Mesenchymal stem cell (in vitro differentiated cells and primary cell): ENCODE measurements around the gene MZF1.
A peak's percentile ranks its signal among the peaks of the same experiment; 100 is the strongest.

Experiments
- DNase-seq: peaks from one replicate; pipeline ENCODE4 v3.0.0-alpha.2; 2013
- H2AFZ ChIP-seq: one replicate; pipeline ENCODE4 v1.6.1; 2013; ENCODE audit warnings: low read depth, mild to moderate bottlenecking, control low read depth, inconsistent platforms, low read length, moderate library complexity
- H2AK5ac ChIP-seq: 2 replicates; pipeline ENCODE4 v1.6.1; 2013; ENCODE audit warnings: low read length, moderate library complexity, mild to moderate bottlenecking, inconsistent platforms; ENCODE audit not compliant: severe bottlenecking
- H2BK120ac ChIP-seq: one replicate; pipeline ENCODE4 v1.6.1; 2013; ENCODE audit warnings: low read depth, mild to moderate bottlenecking, inconsistent platforms, low read length, moderate library complexity
- H2BK12ac ChIP-seq, 2 experiments: one replicate each; pipeline ENCODE4 v1.6.1; 2013; ENCODE audit warnings: inconsistent platforms in 2 of 2, low read length in 2 of 2, mild to moderate bottlenecking in 2 of 2, moderate library complexity in 2 of 2, control low read depth in 1 of 2
- H2BK15ac ChIP-seq: one replicate; pipeline ENCODE4 v1.6.1; 2013; ENCODE audit warnings: mild to moderate bottlenecking, low read depth, inconsistent platforms; ENCODE audit not compliant: poor library complexity, severe bottlenecking
- H2BK5ac ChIP-seq: 2 replicates; pipeline ENCODE4 v1.6.1; 2013; ENCODE audit warnings: low read depth, mild to moderate bottlenecking, low read length, control low read depth, inconsistent platforms; ENCODE audit not compliant: poor library complexity, severe bottlenecking
- H3K14ac ChIP-seq, 2 experiments: one replicate each; pipeline ENCODE4 v1.6.1; 2013; ENCODE audit warnings: inconsistent platforms in 2 of 2, low read length in 2 of 2, control low read depth in 1 of 2, mild to moderate bottlenecking in 1 of 2, moderate library complexity in 1 of 2
- H3K18ac ChIP-seq, 2 experiments: one replicate each; pipeline ENCODE4 v1.6.1; 2013; ENCODE audit warnings: inconsistent platforms in 2 of 2, low read length in 2 of 2, control low read depth in 1 of 2, low read depth in 1 of 2, mild to moderate bottlenecking in 1 of 2
- H3K23ac ChIP-seq, 2 experiments: one replicate each; pipeline ENCODE4 v1.6.1; 2013; ENCODE audit warnings: inconsistent platforms in 2 of 2, low read length in 2 of 2, mild to moderate bottlenecking in 2 of 2, moderate library complexity in 2 of 2, control low read depth in 1 of 2
- H3K27ac ChIP-seq: 2 replicates; pipeline ENCODE4 v1.5.1; 2013; ENCODE audit warnings: mild to moderate bottlenecking, moderate library complexity, low read length, control low read depth, inconsistent platforms; ENCODE audit not compliant: poor library complexity, severe bottlenecking
- H3K27me3 ChIP-seq, 2 experiments: 2 replicates each; pipeline versions ENCODE4 v1.6.1 to v1.7.0; 2013; ENCODE audit warnings: low read length in 2 of 2, mild to moderate bottlenecking in 2 of 2, moderate library complexity in 2 of 2, control low read depth in 1 of 2, inconsistent platforms in 1 of 2; ENCODE audit not compliant: control insufficient read depth in 1 of 2, insufficient read depth in 1 of 2
- H3K36me3 ChIP-seq, 2 experiments: 2 replicates each; pipeline versions ENCODE4 v1.6.1 to v1.7.0; 2013; ENCODE audit warnings: low read length in 2 of 2, control low read depth in 1 of 2, inconsistent platforms in 1 of 2, low read depth in 1 of 2, mild to moderate bottlenecking in 1 of 2; ENCODE audit not compliant: insufficient read depth in 2 of 2, control insufficient read depth in 1 of 2
- H3K4ac ChIP-seq, 2 experiments: one replicate each; pipeline ENCODE4 v1.6.1; 2013; ENCODE audit warnings: inconsistent platforms in 2 of 2, low read length in 2 of 2, mild to moderate bottlenecking in 2 of 2, moderate library complexity in 2 of 2, control low read depth in 1 of 2, low read depth in 1 of 2
- H3K4me1 ChIP-seq: 2 replicates; pipeline ENCODE4 v1.6.1; 2013; ENCODE audit warnings: low read depth, low read length, control low read depth; ENCODE audit not compliant: control insufficient read depth, insufficient read depth
- H3K4me2 ChIP-seq: 2 replicates; pipeline ENCODE4 v1.6.1; 2013; ENCODE audit warnings: low read length, mild to moderate bottlenecking, inconsistent platforms; ENCODE audit not compliant: poor library complexity, severe bottlenecking
- H3K4me3 ChIP-seq, 2 experiments: 2 replicates each; pipeline versions ENCODE4 v1.5.1 to v1.7.0; 2013; ENCODE audit warnings: low read length in 2 of 2, mild to moderate bottlenecking in 2 of 2, control low read depth in 1 of 2, low read depth in 1 of 2; ENCODE audit not compliant: insufficient read depth in 1 of 2
- H3K79me1 ChIP-seq: replicated peaks from 2 replicates; pipeline ENCODE4 v1.6.1; 2013; ENCODE audit warnings: mild to moderate bottlenecking, control low read depth, low read length, inconsistent platforms; ENCODE audit not compliant: poor library complexity, severe bottlenecking
- H3K9ac ChIP-seq: 2 replicates; pipeline ENCODE4 v1.7.0; 2013; ENCODE audit warnings: mild to moderate bottlenecking, low read length, moderate library complexity
- H3K9me3 ChIP-seq: 2 replicates; pipeline ENCODE4 v1.7.0; 2013; ENCODE audit warnings: mild to moderate bottlenecking, low read length; ENCODE audit not compliant: control insufficient read depth
- H4K8ac ChIP-seq: one replicate; pipeline ENCODE4 v1.6.1; 2013; ENCODE audit warnings: inconsistent platforms, mild to moderate bottlenecking, low read length, moderate library complexity
- H4K91ac ChIP-seq: one replicate; pipeline ENCODE4 v1.6.1; 2013; ENCODE audit warnings: mild to moderate bottlenecking, low read length, inconsistent platforms
- WGBS: methylation state at CpG from one replicate; pipeline ENCODE4 v1.1.7; 2013; ENCODE audit warnings: mixed read lengths; 5-methylcytosine and 5-hydroxymethylcytosine counted together

MZF1 gene

GRCh38 chr19:58550362-58551122 is 22.6 kb downstream of the MZF1 start:
- Histone ChIP-seq H3K18ac (no peak overlapping the region), H3K79me1 (peaks cover 18% of the 10 kb centered on the region), H2BK120ac (no peak overlapping the region), H3K14ac (no peak overlapping the region), H3K4ac (no peak overlapping the region), H2AFZ (no peak overlapping the region), H3K27me3 (no peaks in the 10 kb centered on the region), H3K4me3 (no peak overlapping the region), H3K9me3 (no peaks in the 10 kb centered on the region), H3K36me3 (peaks cover 79 to 80% of the 10 kb centered on the region in 2 experiments), H4K91ac (no peak overlapping the region), H3K4me2 (no peak overlapping the region), H2BK15ac (no peak overlapping the region), H3K9ac (peak overlapping the region; percentile 3), H3K4me1 (peaks cover 34% of the 10 kb centered on the region), H2BK12ac (no peak overlapping the region), H4K8ac (no peak overlapping the region), H2BK5ac (no peak overlapping the region), H3K27ac (no peak overlapping the region), H2AK5ac (no peak overlapping the region), H3K23ac (no peak overlapping the region)
- no peak for DNase-seq
- 97% methylated on average over 13 of the region's 13 CpGs for WGBS

- Histone ChIP-seq H3K79me1 (peaks cover 18% of the 10 kb centered on the region), H3K9me3 (no peaks in the 10 kb centered on the region), H2AFZ (no peak overlapping the region), H3K4ac (no peak overlapping the region), H3K4me1 (peaks cover 29% of the 10 kb centered on the region), H3K14ac (no peak overlapping the region), H4K8ac (no peak overlapping the region), H3K9ac (no peak overlapping the region), H2BK15ac (no peak overlapping the region), H2BK120ac (no peak overlapping the region), H3K23ac (no peak overlapping the region), H3K36me3 (peaks cover 76% of the 10 kb centered on the region in 2 experiments), H3K18ac (no peak overlapping the region), H2AK5ac (no peak overlapping the region), H2BK12ac (no peak overlapping the region), H3K4me3 (no peak overlapping the region), H3K27me3 (no peaks in the 10 kb centered on the region), H2BK5ac (no peak overlapping the region), H3K4me2 (no peak overlapping the region), H4K91ac (peak overlapping the region; percentile 10), H3K27ac (no peak overlapping the region)
- DNase-seq, result no peak
- WGBS, result 98% methylated on average over 8 of the region's 11 CpGs
These were observed 23.3 kb downstream of the MZF1 start for GRCh38 chr19:58549664-58550361.

DNA sequence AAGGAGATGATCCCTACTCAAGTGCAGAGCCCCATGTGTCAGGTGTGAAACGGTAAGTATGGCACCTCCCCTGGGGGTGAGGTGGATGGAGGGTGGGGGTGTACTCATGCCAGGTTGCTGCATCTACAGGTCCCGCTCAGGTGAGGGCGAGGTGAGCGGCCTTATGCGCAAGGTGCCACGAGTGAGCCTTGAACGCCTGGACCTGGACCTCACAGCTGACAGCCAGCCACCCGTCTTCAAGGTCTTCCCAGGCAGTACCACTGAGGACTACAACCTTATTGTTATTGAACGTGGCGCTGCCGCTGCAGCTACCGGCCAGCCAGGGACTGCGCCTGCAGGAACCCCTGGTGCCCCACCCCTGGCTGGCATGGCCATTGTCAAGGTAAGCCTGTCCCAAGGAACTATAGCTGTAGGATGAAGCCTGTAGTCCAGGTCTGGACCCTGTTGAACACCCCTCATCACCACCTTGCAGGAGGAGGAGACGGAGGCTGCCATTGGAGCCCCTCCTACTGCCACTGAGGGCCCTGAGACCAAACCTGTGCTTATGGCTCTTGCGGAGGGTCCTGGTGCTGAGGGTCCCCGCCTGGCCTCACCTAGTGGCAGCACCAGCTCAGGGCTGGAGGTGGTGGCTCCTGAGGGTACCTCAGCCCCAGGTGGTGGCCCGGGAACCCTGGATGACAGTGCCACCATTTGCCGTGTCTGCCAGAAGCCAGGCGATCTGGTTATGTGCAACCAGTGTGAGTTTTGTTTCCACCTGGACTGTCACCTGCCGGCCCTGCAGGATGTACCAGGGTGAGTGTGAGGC is 24.1 kb downstream of the MZF1 start:
- Histone ChIP-seq H3K36me3 (peaks cover 76% of the 10 kb centered on the region in 2 experiments), H2BK5ac (no peak overlapping the region), H3K27ac (no peak overlapping the region), H3K9ac (no peak overlapping the region), H3K23ac (no peak overlapping the region), H2AFZ (no peak overlapping the region), H4K8ac (no peak overlapping the region), H3K18ac (no peak overlapping the region), H3K4me1 (peaks cover 25% of the 10 kb centered on the region), H3K4me3 (no peak overlapping the region), H2BK15ac (no peak overlapping the region), H3K4me2 (no peak overlapping the region), H2BK120ac (no peak overlapping the region), H3K9me3 (no peaks in the 10 kb centered on the region), H2BK12ac (no peak overlapping the region), H2AK5ac (no peak overlapping the region), H3K27me3 (no peaks in the 10 kb centered on the region), H3K4ac (no peak overlapping the region), H3K14ac (no peak overlapping the region), H3K79me1 (peaks cover 16% of the 10 kb centered on the region), H4K91ac (no peak overlapping the region)
- over 99% methylated on average over 20 of the region's 20 CpGs for WGBS
- no peak for DNase-seq
